HG03060 (cell line): ENCODE results near the gene AKAP6.

ENCODE experiments used
- ATAC-seq: cut with Tn5 transposase; IDR thresholded peaks from one replicate; pipeline ENCODE4 v1.9.1; 2021; ENCODE audit warnings: low read depth, moderate number of reproducible peaks; ENCODE audit not compliant: unreplicated experiment

AKAP6 gene

GRCh38 chr14:32602699-32603098 lies 273.6 kb downstream of the AKAP6 start:
- no peak for ATAC-seq

- peak; percentile 73 for ATAC-seq
These were observed 275.0 kb downstream of the AKAP6 start for GRCh38 chr14:32603992-32604565.

- ATAC-seq, result no peak
These were observed 277.2 kb downstream of the AKAP6 start for GRCh38 chr14:32606301-32606700.

- no peak for ATAC-seq
These were observed 278.3 kb downstream of the AKAP6 start for GRCh38 chr14:32607399-32607798.

GRCh38 chr14:32608857-32609256 lies 279.8 kb downstream of the AKAP6 start:
- no peak for ATAC-seq

- ATAC-seq, result no peak
These were observed 280.3 kb downstream of the AKAP6 start for GRCh38 chr14:32609388-32609787.

GRCh38 chr14:32611752-32612151 lies 282.7 kb downstream of the AKAP6 start:
- ATAC-seq, result no peak

- ATAC-seq, result no peak
These were observed 289.9 kb downstream of the AKAP6 start for GRCh38 chr14:32618991-32619390.

GRCh38 chr14:32620303-32620702 lies 291.2 kb downstream of the AKAP6 start:
- ATAC-seq, result no peak

GRCh38 chr14:32620724-32621123 lies 291.6 kb downstream of the AKAP6 start:
- ATAC-seq, result no peak

- no peak for ATAC-seq
These were observed 292.5 kb downstream of the AKAP6 start for GRCh38 chr14:32621585-32621984.

- ATAC-seq, result no peak
These were observed 293.6 kb downstream of the AKAP6 start for GRCh38 chr14:32622742-32623141.

GRCh38 chr14:32623300-32624093 lies 294.4 kb downstream of the AKAP6 start:
- no peak for ATAC-seq

GRCh38 chr14:32625211-32625610 lies 296.1 kb downstream of the AKAP6 start:
- no peak for ATAC-seq

GRCh38 chr14:32627545-32628298 lies 298.6 kb downstream of the AKAP6 start:
- ATAC-seq, result no peak

- ATAC-seq, result no peak
These were observed 300.1 kb downstream of the AKAP6 start for GRCh38 chr14:32629236-32629635.

GRCh38 chr14:32630701-32631100 lies 301.6 kb downstream of the AKAP6 start:
- ATAC-seq, result no peak

GRCh38 chr14:32633224-32633859 lies 304.2 kb downstream of the AKAP6 start:
- no peak for ATAC-seq

- no peak for ATAC-seq
These were observed 304.8 kb downstream of the AKAP6 start for GRCh38 chr14:32633930-32634329.

GRCh38 chr14:32635061-32635719 lies 306.1 kb downstream of the AKAP6 start:
- peak; percentile 69 for ATAC-seq

- no peak for ATAC-seq
These were observed 308.5 kb downstream of the AKAP6 start for GRCh38 chr14:32637582-32637981.
